Stimulated activated CD8-positive, alpha-beta memory T cell treated with anti-CD3 and anti-CD28 coated beads, Interleukin-12 subunit alpha, Interleukin-12 subunit beta, amount 100 ng/mL, for 4 hours (primary cell): ENCODE measurements around the gene SIAH1.
"Not testable (repeated sequence)": the region's sequence is repeated elsewhere in the genome, so short reads cannot be mapped to it uniquely, and the experiment has no call there.

Experiments used
- DNase-seq: peaks from one replicate; pipeline ENCODE4 v3.0.0-alpha.2; 2020; ENCODE audit warnings: low read depth

SIAH1 gene

GRCh38 chr16:48385253-48386150, at the start of gene SIAH1:
Gene SIAH1, minus strand, starts transcription at chr16:48385413. Its CDS starts 22,985 bp downstream, at chr16:48362428.
- DNase-seq = peak; percentile 84

- no peak for DNase-seq
Measured at GRCh38 chr16:48434653-48435317, 49.6 kb upstream of the SIAH1 start.

GRCh38 chr16:48433850-48434530, 48.8 kb upstream of the SIAH1 start:
- no peak for DNase-seq

- no peak for DNase-seq
Measured at GRCh38 chr16:48433116-48433849, 48.1 kb upstream of the SIAH1 start.

GRCh38 chr16:48432136-48432535, 46.9 kb upstream of the SIAH1 start:
- no peak for DNase-seq

GRCh38 chr16:48430890-48431289, 45.7 kb upstream of the SIAH1 start:
- no peak for DNase-seq

- no peak for DNase-seq
Measured at GRCh38 chr16:48426244-48427141, 41.3 kb upstream of the SIAH1 start.

- no peak for DNase-seq
Measured at GRCh38 chr16:48422537-48422936, 37.3 kb upstream of the SIAH1 start.

GRCh38 chr16:48421741-48422140, 36.5 kb upstream of the SIAH1 start:
- DNase-seq = no peak

- no peak for DNase-seq
Measured at GRCh38 chr16:48420437-48420836, 35.2 kb upstream of the SIAH1 start.

- DNase-seq = not testable (repeated sequence)
Measured at GRCh38 chr16:48416617-48417016, 31.4 kb upstream of the SIAH1 start.

GRCh38 chr16:48413272-48413671, 28.1 kb upstream of the SIAH1 start:
- DNase-seq = no peak

- DNase-seq = no peak
Measured at GRCh38 chr16:48409839-48410632, 24.8 kb upstream of the SIAH1 start.

GRCh38 chr16:48408688-48409087, 23.5 kb upstream of the SIAH1 start:
- no peak for DNase-seq

GRCh38 chr16:48405907-48406306, 20.7 kb upstream of the SIAH1 start:
- DNase-seq = no peak

- DNase-seq = no peak
Measured at GRCh38 chr16:48405153-48405552, 19.9 kb upstream of the SIAH1 start.

- not testable (repeated sequence) for DNase-seq
Measured at GRCh38 chr16:48402547-48402946, 17.3 kb upstream of the SIAH1 start.

GRCh38 chr16:48395375-48395774, 10.2 kb upstream of the SIAH1 start:
- DNase-seq = no peak

- DNase-seq = no peak
Measured at GRCh38 chr16:48394355-48394703, 9.1 kb upstream of the SIAH1 start.
